T-helper 1 cell treated with Interleukin-12 subunit alpha and Interleukin-12 subunit beta and Interleukin-4 antibody, amounts not matched to agents 30 μg/mL and 1 μg/mL, for 36 hours (primary cell): Measurements from ENCODE around the gene APBA2.
"Not testable (repeated sequence)": the region's sequence is repeated elsewhere in the genome, so short reads cannot be mapped to it uniquely, and the experiment has no call there.

Source experiments
- H3K27ac Mint-ChIP-seq: one replicate; pipeline ENCODE4 v1.8.0; 2021; ENCODE audit warnings: mild to moderate bottlenecking, mixed read lengths
- H3K27me3 Mint-ChIP-seq: one replicate; pipeline ENCODE4 v1.8.0; 2021; ENCODE audit warnings: low read depth, mixed read lengths
- H3K36me3 Mint-ChIP-seq: one replicate; pipeline ENCODE4 v1.8.0; 2021; ENCODE audit warnings: low read depth, mixed read lengths
- H3K4me1 Mint-ChIP-seq: one replicate; pipeline ENCODE4 v1.8.0; 2021; ENCODE audit warnings: low read depth, mixed read lengths
- H3K4me3 Mint-ChIP-seq: one replicate; pipeline ENCODE4 v1.8.0; 2021; ENCODE audit warnings: mild to moderate bottlenecking, moderate library complexity, mixed read lengths
- H3K9me3 Mint-ChIP-seq: one replicate; pipeline ENCODE4 v1.8.0; 2021; ENCODE audit warnings: mixed read lengths

Gene APBA2

DNA sequence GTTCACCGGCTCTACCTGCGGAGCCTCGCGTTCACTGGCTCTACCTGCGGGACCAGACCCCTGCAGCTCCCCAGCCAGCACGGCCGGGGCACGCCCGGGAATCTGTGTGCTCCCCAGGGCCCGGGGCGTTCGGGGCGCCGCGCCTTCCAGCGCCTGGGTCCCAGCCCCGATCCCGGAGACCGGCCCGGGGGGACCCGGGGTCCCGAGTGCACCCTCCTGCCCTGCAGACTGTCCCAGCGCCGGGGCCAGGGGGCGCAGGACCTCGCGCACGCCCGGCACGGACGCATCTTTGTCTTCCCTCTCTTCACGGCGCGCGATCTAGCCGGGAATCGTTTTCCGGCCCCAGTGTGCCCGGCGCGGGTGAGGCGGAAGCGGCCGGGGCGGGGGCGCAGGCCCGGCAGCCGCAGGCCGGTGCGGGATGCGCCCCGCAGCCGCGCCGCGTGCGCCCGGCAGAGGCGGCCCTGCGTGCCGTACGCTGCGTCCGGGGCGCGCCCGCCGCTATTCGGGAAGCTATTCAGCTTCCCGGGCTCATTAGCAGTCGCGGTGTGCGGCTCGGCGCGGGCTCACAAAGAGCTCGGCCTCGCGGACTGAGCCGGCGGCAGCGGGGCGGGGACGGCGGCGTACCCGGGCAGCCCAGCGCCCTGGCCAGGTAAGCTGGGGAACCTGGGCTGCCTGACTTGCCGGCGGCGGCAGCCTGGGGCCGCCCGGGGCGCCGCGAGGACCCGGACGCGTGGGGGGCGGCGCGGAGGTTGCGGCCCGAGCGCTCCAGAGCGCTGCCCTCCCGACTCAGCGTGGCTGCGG, at the start of gene APBA2:
Gene APBA2, plus strand, starts transcription at position 345 of the 801 bp plus-strand sequence. CDS start 167,911 bp downstream, outside the sequence.
- peak within 1 kb of the TSS; percentile 68 for H3K4me3 Mint-ChIP-seq
- no peak within 1 kb of the TSS for H3K27ac Mint-ChIP-seq
- no peaks in the 10 kb centered on the region for H3K9me3 Mint-ChIP-seq
- H3K27me3 Mint-ChIP-seq: peaks cover 42% of the 10 kb centered on the region
- no peaks in the 10 kb centered on the region for H3K36me3 Mint-ChIP-seq
- peaks cover 15% of the 10 kb centered on the region for H3K4me1 Mint-ChIP-seq

DNA sequence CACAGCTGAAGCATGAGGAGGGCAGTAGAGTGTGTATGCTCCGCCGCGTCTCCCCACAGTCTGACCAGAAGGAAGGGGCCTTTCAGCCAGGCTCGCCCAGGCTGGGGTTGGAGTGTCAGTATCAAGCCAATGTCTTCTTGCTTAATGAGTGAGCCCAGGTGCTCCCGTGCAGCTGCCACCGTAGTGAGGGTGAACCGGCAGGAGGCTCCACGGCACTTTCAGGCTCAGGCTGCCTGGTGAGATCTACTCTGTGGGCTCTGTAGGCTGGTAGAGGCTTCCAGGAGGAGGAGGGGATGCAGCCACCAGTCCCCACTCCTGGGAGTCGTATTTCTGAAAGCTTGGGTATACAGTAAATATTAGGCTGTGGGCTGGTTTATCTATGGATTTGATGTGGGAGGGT, 45.5 kb upstream of the APBA2 start:
- H3K9me3 Mint-ChIP-seq, H3K4me1 Mint-ChIP-seq, H3K36me3 Mint-ChIP-seq, H3K27me3 Mint-ChIP-seq, H3K4me3 Mint-ChIP-seq, H3K27ac Mint-ChIP-seq: not testable (repeated sequence)

DNA sequence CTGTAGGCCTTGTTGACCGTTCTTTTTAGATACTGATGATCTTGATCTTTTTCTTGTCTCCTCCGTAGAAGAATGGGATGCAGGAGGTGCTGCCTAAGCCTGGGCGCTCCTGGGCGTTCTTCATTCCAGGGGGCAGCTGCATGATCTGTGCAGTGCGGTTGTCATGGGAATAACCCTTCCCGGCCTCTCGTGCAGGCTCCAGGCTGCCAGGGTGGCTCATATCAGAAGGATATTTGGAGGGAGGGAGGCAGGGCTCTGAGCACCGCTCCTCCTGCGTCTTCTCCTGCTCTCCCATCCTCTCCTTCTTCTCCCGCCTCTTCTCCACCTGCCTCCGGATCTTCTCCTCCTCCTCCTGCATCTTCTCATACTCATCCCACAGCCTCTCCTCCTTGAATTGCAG, 43.6 kb upstream of the APBA2 start:
- not testable (repeated sequence) for H3K4me1 Mint-ChIP-seq, H3K4me3 Mint-ChIP-seq, H3K27me3 Mint-ChIP-seq, H3K9me3 Mint-ChIP-seq, H3K27ac Mint-ChIP-seq, H3K36me3 Mint-ChIP-seq

DNA sequence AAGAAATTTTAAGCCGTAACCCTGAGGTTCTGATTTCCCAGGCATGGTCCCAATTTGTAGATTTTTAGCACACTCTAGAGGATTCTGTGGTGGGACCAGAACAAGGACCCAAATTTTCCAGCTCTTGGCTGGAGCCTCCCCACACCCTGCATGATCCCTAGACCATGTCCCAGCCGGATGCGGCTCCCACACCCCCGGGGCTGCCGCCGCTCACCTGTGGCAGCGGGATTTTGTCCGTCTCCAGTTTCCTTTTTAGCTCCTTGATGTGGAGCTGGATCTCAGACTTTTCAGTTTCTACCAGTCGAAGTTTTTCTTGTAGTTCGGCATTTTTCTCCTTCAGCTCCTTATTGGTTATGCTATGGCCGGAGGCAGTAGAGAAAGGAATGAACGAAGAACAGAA, 42.3 kb upstream of the APBA2 start:
- H3K4me1 Mint-ChIP-seq, H3K36me3 Mint-ChIP-seq, H3K4me3 Mint-ChIP-seq, H3K27ac Mint-ChIP-seq, H3K27me3 Mint-ChIP-seq, H3K9me3 Mint-ChIP-seq: not testable (repeated sequence)

DNA sequence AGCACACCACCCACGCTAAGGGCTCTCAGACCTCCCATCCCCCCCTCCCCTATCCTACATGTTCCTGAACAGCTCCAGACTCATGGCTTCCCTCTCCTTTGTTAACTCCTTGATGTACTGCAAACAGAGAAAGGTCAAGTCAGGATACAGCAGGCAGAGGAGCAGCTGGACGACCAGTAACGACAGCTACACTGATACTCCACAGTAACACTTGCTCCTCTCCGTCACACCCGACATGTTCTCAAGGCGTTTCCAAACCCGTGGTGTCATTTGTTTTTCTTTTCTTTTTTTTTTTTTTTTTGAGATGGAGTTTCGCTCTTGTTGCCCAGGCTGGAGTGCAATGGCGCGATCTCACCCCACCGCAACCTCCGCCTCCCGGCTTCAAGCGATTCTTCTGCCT, 41.6 kb upstream of the APBA2 start:
- H3K36me3 Mint-ChIP-seq, H3K27ac Mint-ChIP-seq, H3K27me3 Mint-ChIP-seq, H3K4me3 Mint-ChIP-seq, H3K4me1 Mint-ChIP-seq, H3K9me3 Mint-ChIP-seq: not testable (repeated sequence)

DNA sequence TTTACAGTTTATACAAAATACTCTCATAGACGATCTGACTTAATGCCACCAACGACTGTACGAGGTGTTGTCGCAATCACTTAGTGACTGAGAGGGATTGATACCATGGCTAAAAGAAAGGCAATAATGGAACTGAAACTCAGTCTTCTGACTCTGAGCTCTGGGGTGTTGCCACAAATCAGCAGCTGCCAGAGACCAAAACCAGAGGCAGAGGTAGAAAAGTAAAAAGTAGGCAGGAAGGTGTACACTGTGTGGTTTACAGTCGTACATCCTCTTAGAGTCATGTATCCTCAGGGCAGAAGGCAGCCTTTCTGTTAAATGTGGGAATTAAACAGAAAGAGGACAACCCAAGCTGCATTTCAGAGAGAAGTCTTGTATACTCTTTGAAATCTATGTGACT, 38.5 kb upstream of the APBA2 start:
- H3K36me3 Mint-ChIP-seq, H3K27ac Mint-ChIP-seq, H3K4me1 Mint-ChIP-seq, H3K9me3 Mint-ChIP-seq, H3K4me3 Mint-ChIP-seq, H3K27me3 Mint-ChIP-seq: not testable (repeated sequence)

DNA sequence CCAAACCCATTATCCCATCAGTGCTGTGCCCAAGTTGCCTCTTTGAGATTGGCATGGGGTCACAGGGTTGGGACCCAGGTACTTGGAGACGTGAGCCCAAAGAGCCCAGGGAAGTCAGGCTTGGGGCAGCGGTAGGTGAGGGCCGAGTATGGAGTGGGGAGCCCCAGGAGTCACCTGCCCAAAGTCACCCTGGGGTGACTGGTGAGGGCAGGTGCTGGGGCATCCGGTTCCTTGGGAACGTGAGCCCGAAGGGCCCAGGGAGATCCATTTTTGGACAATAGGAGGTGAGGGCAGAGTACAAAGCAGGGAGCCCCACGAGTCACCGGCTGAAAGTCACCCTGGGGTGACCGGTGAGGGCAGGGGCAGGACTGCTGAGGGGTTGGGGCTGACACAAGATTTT, 37.8 kb upstream of the APBA2 start:
- H3K36me3 Mint-ChIP-seq, H3K27me3 Mint-ChIP-seq, H3K27ac Mint-ChIP-seq, H3K9me3 Mint-ChIP-seq, H3K4me3 Mint-ChIP-seq, H3K4me1 Mint-ChIP-seq: not testable (repeated sequence)

DNA sequence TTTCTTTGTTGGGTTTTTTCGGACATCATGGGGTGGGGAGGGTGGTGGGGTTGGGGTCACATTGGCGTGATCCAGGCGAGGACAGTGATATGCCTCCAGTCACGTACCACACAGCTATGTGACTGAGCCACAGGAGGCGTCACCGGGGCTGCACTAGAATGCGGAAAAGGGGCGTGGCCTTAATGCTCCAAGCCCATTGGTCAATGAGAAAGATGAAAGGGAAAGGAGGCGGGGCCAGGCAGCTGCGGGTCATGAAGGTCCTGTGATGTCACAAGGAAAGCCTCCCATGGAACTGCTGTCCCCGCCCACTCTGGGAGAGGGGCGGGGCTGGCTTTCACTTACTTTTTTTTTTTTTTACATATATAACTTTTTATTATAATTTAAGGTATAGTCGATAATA, 37.3 kb upstream of the APBA2 start, which contains the start of gene GOLGA6L7:
Gene GOLGA6L7, minus strand, starts transcription at position 124 of the 400 bp plus-strand sequence. Its CDS starts 95 bp downstream, at position 29.
- not testable (repeated sequence) for H3K27ac Mint-ChIP-seq, H3K4me3 Mint-ChIP-seq

DNA sequence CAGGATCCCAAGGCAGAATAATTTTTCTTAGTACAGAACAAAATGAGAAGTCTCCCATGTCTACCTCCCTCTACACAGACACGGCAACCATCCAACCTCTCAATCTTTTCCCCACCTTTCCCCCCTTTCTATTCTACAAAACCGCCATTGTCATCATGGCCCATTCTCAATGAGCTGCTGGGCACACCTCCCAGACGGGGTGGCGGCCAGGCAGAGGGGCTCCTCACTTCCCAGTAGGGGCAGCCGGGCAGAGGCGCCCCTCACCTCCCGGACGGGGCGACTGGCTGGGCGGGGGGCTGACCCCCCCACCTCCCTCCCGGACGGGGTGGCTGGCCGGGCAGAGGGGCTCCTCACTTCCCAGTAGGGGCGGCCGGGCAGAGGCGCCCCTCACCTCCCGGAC, 36.5 kb upstream of the APBA2 start:
- not testable (repeated sequence) for H3K36me3 Mint-ChIP-seq, H3K9me3 Mint-ChIP-seq, H3K27me3 Mint-ChIP-seq, H3K4me1 Mint-ChIP-seq, H3K27ac Mint-ChIP-seq, H3K4me3 Mint-ChIP-seq

More for the DNA sequence above, 37.3 kb upstream of the APBA2 start, which contains the start of gene GOLGA6L7:
- not testable (repeated sequence) for H3K36me3 Mint-ChIP-seq, H3K27me3 Mint-ChIP-seq, H3K9me3 Mint-ChIP-seq, H3K4me1 Mint-ChIP-seq

DNA sequence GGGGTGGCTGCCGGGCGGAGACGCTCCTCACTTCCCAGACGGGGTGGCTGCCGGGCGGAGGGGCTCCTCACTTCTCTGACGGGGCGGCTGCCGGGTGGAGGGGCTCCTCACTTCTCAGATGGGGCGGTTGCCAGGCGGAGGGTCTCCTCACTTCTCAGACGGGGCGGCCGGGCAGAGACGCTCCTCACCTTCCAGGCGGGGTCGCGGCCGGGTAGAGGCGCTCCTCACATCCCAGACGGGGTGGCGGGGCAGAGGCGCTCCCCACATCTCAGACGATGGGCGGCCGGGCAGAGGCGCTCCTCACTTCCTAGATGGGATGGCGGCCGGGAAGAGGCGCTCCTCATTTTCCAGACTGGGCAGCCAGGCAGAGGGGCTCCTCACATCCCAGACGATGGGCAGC, 36.0 kb upstream of the APBA2 start:
- H3K9me3 Mint-ChIP-seq, H3K4me3 Mint-ChIP-seq, H3K27me3 Mint-ChIP-seq, H3K4me1 Mint-ChIP-seq, H3K36me3 Mint-ChIP-seq, H3K27ac Mint-ChIP-seq: not testable (repeated sequence)

DNA sequence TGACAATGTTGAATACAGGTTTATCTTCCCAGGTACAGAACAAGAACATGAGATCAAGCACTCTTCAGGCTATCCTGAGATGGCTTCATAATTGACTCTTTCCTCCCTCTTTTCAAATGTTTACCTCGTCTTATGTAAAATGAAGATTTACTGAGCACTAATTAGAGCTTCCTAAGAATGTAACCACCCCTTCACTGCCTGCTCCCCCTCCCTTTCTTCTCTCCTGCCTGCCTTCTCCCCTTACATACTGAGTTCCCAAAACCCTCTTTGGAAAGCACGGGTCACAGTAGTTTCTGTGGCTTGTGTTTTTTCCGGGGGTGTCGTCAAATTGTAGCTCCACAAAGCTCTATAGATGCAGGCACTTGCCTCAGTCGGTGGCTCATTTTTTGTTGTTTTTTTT, 32.1 kb upstream of the APBA2 start:
- H3K4me1 Mint-ChIP-seq, H3K4me3 Mint-ChIP-seq, H3K9me3 Mint-ChIP-seq, H3K27ac Mint-ChIP-seq, H3K36me3 Mint-ChIP-seq, H3K27me3 Mint-ChIP-seq: not testable (repeated sequence)

DNA sequence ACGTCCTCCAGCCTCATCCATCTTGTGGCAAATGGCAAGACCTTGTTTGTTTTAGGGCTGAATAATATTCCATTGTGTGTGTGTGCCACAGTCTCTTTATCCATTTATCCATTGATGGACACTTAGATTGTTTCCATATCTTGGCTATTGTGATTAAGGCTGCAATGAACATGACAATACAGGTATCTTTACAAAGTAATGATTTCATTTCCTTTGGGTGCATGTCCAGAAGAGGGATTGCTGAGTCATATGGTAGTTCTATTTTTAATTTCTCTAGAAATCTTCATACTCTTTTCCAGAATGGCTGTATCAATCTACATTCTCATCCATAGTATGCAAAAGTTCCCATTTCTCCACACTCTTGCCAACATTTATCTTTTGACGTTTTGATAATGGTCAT, 31.2 kb upstream of the APBA2 start:
- not testable (repeated sequence) for H3K27me3 Mint-ChIP-seq, H3K4me3 Mint-ChIP-seq, H3K4me1 Mint-ChIP-seq, H3K36me3 Mint-ChIP-seq, H3K27ac Mint-ChIP-seq, H3K9me3 Mint-ChIP-seq

DNA sequence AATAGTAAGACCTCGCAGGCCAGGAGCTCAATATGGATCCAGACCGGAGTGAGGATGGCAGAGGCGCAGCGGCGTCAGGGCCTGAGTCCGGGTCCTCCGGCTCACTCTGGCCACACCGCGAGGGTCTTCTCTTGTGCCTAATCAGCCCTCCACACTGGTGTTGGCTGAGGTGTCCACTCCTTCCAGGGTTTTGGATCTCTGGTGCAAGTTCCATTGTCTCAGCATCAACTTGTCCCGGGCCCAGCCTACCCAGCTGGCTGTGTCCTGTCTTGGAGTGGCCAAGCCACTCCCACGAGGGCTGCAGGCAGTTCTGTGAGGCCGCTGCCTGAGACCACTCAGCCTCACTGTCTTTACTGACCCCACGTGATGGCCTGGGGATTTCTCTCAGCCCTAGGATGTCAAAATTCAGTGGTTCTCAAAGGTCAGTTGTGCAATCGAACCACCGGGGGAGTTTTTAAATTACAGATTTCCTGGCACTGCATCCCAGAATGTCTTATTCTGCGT, 24.7 kb upstream of the APBA2 start:
- H3K4me3 Mint-ChIP-seq: no peak overlapping the region
- no peaks in the 10 kb centered on the region for H3K27me3 Mint-ChIP-seq
- H3K36me3 Mint-ChIP-seq: no peaks in the 10 kb centered on the region
- no peaks in the 10 kb centered on the region for H3K9me3 Mint-ChIP-seq
- no peaks in the 10 kb centered on the region for H3K4me1 Mint-ChIP-seq
- H3K27ac Mint-ChIP-seq: no peak overlapping the region

DNA sequence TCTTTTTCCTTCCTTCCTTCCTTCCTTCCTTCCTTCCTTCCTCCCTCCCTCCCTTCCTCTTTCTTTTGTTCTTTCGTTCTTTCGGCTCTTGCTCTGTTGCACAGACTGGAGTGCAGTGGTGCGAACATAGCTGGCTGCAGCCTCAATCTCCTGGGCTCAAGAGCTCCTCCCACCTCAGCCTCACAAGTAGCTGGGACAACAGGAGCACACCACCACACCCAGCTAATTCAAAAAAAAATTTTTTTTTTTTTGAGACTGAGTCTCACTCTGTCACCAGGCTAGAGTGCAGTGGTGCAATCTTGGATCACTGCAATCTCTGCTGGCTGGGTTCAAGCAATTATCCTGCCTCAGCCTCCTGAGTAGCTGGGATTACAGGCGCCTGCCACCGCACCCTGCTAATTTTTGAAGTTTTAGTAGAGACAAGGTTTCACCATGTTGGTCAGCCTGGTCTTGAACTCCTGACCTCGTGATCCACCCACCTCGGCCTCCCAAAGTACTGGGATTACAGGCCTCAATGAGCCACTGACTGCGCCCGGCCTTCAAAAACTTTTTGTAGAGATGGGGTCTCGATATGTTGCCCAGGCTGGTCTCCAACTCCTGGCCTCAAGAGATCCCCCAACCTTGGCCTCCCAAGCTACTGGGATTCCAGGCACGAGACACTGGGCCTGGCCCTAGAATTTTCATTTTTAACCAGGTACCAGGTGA, 24.0 kb upstream of the APBA2 start:
- H3K4me1 Mint-ChIP-seq, H3K27ac Mint-ChIP-seq, H3K27me3 Mint-ChIP-seq, H3K36me3 Mint-ChIP-seq, H3K4me3 Mint-ChIP-seq, H3K9me3 Mint-ChIP-seq: not testable (repeated sequence)

DNA sequence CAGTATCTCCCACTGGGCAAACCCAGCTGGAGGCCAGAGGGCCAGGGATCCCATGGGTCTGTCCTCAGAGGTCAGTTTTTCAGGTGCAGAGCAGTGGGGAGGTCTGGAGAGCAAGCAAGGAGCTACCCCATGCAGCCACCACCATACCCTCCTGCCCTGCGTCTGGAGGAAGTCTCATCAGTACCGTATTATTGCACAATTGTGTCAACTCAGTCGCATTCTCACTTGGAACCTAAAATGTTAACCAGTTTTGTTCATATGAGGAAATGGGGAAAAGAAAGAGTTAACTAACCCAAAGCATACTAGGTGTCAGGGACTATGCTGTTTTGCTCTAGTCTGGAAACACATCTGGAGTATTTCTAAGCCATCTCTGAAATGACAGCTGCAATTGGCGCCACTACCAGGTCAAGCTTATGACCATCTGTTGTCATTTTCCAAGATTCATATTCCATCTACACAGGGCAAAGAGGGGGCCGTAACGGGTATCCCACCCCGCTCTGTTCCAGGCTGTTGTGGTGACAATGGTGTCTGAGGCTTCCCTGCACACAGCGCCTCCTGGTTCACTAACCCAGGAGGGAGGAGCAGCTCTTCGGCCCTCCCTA, 16.9 kb upstream of the APBA2 start:
- no peak overlapping the region for H3K4me3 Mint-ChIP-seq
- H3K27ac Mint-ChIP-seq: no peak overlapping the region
- H3K36me3 Mint-ChIP-seq: no peaks in the 10 kb centered on the region
- H3K9me3 Mint-ChIP-seq: no peaks in the 10 kb centered on the region
- peaks cover 5% of the 10 kb centered on the region for H3K27me3 Mint-ChIP-seq
- H3K4me1 Mint-ChIP-seq: no peaks in the 10 kb centered on the region
